MM.1S (cell line): Measurements from ENCODE around the gene DIP2C.
"Not testable (repeated sequence)": the region's sequence is repeated elsewhere in the genome, so short reads cannot be mapped to it uniquely, and the experiment has no call there.

Experiments
- DNase-seq: peaks from one replicate; pipeline ENCODE4 v3.0.0-alpha.2; 2015
- H2AFZ ChIP-seq: fragments of 300-600 bp; sonication (generic); 2 replicates; pipeline ENCODE4 v1.6.0; 2016; ENCODE audit warnings: antibody characterized with exemption, low read length
- H3F3A ChIP-seq: fragments of 300-600 bp; sonication (generic); 2 replicates; pipeline ENCODE4 v1.6.1; 2016; ENCODE audit warnings: mild to moderate bottlenecking, antibody characterized with exemption, low read length, moderate library complexity, mixed read lengths; ENCODE audit not compliant: insufficient read depth
- H3K27ac ChIP-seq: fragments of 300-600 bp; sonication (generic); 2 replicates; pipeline ENCODE4 v1.5.1; 2016; ENCODE audit warnings: mild to moderate bottlenecking, low read length
- H3K27me3 ChIP-seq: fragments of 300-600 bp; sonication (generic); replicated peaks from 2 replicates; pipeline ENCODE4 v1.6.0; 2016; ENCODE audit warnings: low read length; ENCODE audit not compliant: insufficient read depth
- H3K36me3 ChIP-seq: fragments of 300-600 bp; sonication (generic); replicated peaks from 2 replicates; pipeline ENCODE4 v1.6.1; 2016; ENCODE audit warnings: mild to moderate bottlenecking, low read length, mixed read lengths; ENCODE audit not compliant: insufficient read depth
- H3K4me1 ChIP-seq: fragments of 300-600 bp; sonication (generic); 2 replicates; pipeline ENCODE4 v1.6.1; 2016; ENCODE audit warnings: low read length, mixed read lengths
- H3K4me2 ChIP-seq: fragments of 300-600 bp; sonication (generic); 2 replicates; pipeline ENCODE4 v1.6.0; 2016; ENCODE audit warnings: low read depth, low read length
- H3K4me3 ChIP-seq: fragments of 300-600 bp; sonication (generic); 2 replicates; pipeline ENCODE4 v1.5.1; 2016; ENCODE audit warnings: low read length, mixed read lengths
- H3K79me2 ChIP-seq: fragments of 300-600 bp; sonication (generic); 2 replicates; pipeline ENCODE4 v1.6.1; 2016; ENCODE audit warnings: mixed run types, low read length, mixed read lengths
- H3K9ac ChIP-seq: fragments of 300-600 bp; sonication (generic); 2 replicates; pipeline ENCODE4 v1.6.1; 2016; ENCODE audit warnings: low read length, mixed read lengths
- H3K9me2 ChIP-seq: fragments of 300-600 bp; sonication (generic); replicated peaks from 2 replicates; pipeline ENCODE4 v1.6.1; 2016; ENCODE audit warnings: mild to moderate bottlenecking, low read length, mixed read lengths; ENCODE audit not compliant: insufficient read depth
- H3K9me3 ChIP-seq: fragments of 300-600 bp; sonication (generic); replicated peaks from 2 replicates; pipeline ENCODE4 v1.6.1; 2016; ENCODE audit warnings: mild to moderate bottlenecking, low read length, mixed read lengths; ENCODE audit not compliant: insufficient read depth
- H4K20me1 ChIP-seq: fragments of 300-600 bp; sonication (generic); 2 replicates; pipeline ENCODE4 v1.6.1; 2016; ENCODE audit warnings: mild to moderate bottlenecking, low read length, moderate library complexity, mixed read lengths; ENCODE audit not compliant: insufficient read depth
- CTCF ChIP-seq: fragments of 300-600 bp; sonication (generic); IDR thresholded peaks from 2 replicates; pipeline ENCODE4 v1.5.1; 2016; ENCODE audit warnings: antibody characterized with exemption, low read length, mixed read lengths
- EZH2 ChIP-seq: fragments of 300-600 bp; sonication (generic); optimal IDR thresholded peaks from 2 replicates; pipeline ENCODE3; 2017; ENCODE audit warnings: low read depth, mild to moderate bottlenecking, antibody characterized with exemption, low read length, mixed read lengths
- EZH2phosphoT487 ChIP-seq: fragments of 300-600 bp; sonication (generic); IDR thresholded peaks from 2 replicates; pipeline ENCODE4 v1.6.1; 2018; ENCODE audit warnings: antibody characterized with exemption, low read length

DIP2C gene

GRCh38 chr10:633279-634245 lies 55.9 kb downstream of the DIP2C start:
- no peak overlapping the region for H3K4me3 ChIP-seq
- no peak for DNase-seq
- no peak overlapping the region for H2AFZ ChIP-seq
- no peaks in the 10 kb centered on the region for H3K27me3 ChIP-seq
- no peaks in the 10 kb centered on the region for H3K9me3 ChIP-seq
- no peaks in the 10 kb centered on the region for H3K79me2 ChIP-seq
- no peak overlapping the region for H3K27ac ChIP-seq
- TF ChIP-seq EZH2phosphoT487: no peak
- no peak for TF ChIP-seq CTCF
- TF ChIP-seq EZH2: no peak
- no peak overlapping the region for H3K4me2 ChIP-seq
- no peaks in the 10 kb centered on the region for H3K36me3 ChIP-seq
- H3K4me1 ChIP-seq: no peaks in the 10 kb centered on the region
- no peaks in the 10 kb centered on the region for H4K20me1 ChIP-seq
- H3K9me2 ChIP-seq: no peaks in the 10 kb centered on the region
- no peaks in the 10 kb centered on the region for H3F3A ChIP-seq
- H3K9ac ChIP-seq: no peak overlapping the region

- H2AFZ ChIP-seq, H3K9me3 ChIP-seq, H3K27me3 ChIP-seq, DNase-seq, H3K9me2 ChIP-seq, H4K20me1 ChIP-seq, H3K9ac ChIP-seq, H3K79me2 ChIP-seq, H3K27ac ChIP-seq, H3K4me2 ChIP-seq, H3F3A ChIP-seq, H3K36me3 ChIP-seq, H3K4me1 ChIP-seq, H3K4me3 ChIP-seq: not testable (repeated sequence)
Observed at GRCh38 chr10:632807-633177, 56.7 kb downstream of the DIP2C start.

- H3K9ac ChIP-seq, H3K4me2 ChIP-seq, H4K20me1 ChIP-seq, H3K9me2 ChIP-seq, DNase-seq, H3K27ac ChIP-seq, H2AFZ ChIP-seq, H3K4me3 ChIP-seq, H3K79me2 ChIP-seq, H3K27me3 ChIP-seq, H3F3A ChIP-seq, H3K4me1 ChIP-seq, H3K9me3 ChIP-seq, H3K36me3 ChIP-seq: not testable (repeated sequence)
Observed at GRCh38 chr10:632155-632806, 57.2 kb downstream of the DIP2C start.

GRCh38 chr10:631266-631665 lies 58.2 kb downstream of the DIP2C start:
- TF ChIP-seq CTCF (no peak), EZH2 (no peak), EZH2phosphoT487 (no peak)
- Histone ChIP-seq H3F3A (no peaks in the 10 kb centered on the region), H3K4me1 (no peaks in the 10 kb centered on the region), H2AFZ (no peak overlapping the region), H3K36me3 (no peaks in the 10 kb centered on the region), H4K20me1 (no peaks in the 10 kb centered on the region), H3K27me3 (no peaks in the 10 kb centered on the region), H3K4me2 (no peak overlapping the region), H3K9ac (no peak overlapping the region), H3K9me3 (no peaks in the 10 kb centered on the region), H3K79me2 (no peaks in the 10 kb centered on the region), H3K9me2 (no peaks in the 10 kb centered on the region), H3K4me3 (no peak overlapping the region), H3K27ac (no peak overlapping the region)
- DNase-seq: no peak
